ENCODE measurements around the gene SMPDL3B. TPM values are rescaled to one million over a fixed set of nuclear protein-coding genes. Genes with fewer than 3 reads are reported as not detected.
A peak's percentile ranks its signal among the peaks of the same experiment; 100 is the strongest.

SMPDL3B gene
- total RNA-seq (0.32 TPM), polyA plus RNA-seq (under 1 TPM in 2 of 4 donors, not detected in 2; 0.24 to 0.50 TPM)

GRCh38 chr1:27934818-27935549 lies at the start of gene SMPDL3B:
SMPDL3B (plus strand) TSS chr1:27935000; CDS start chr1:27935184, 184 bp downstream.
- H3K36me3 Mint-ChIP-seq = no peaks in the 10 kb centered on the region
- no peaks in the 10 kb centered on the region for H3K36me3 ChIP-seq (ENCODE audit: control insufficient read depth, insufficient read depth, low read length)
- H3K9me3 Mint-ChIP-seq = peaks cover 0 to 2% (median 0%) of the 10 kb centered on the region in 7 donors
- peaks cover 5% of the 10 kb centered on the region for H3K27me3 ChIP-seq (ENCODE audit: control insufficient read depth, insufficient read depth, low read length)
- peaks cover 11% of the 10 kb centered on the region for H3K4me1 ChIP-seq (ENCODE audit: control insufficient read depth, insufficient read depth, low read length, poor library complexity, severe bottlenecking)
- peaks cover 0 to 19% (median 9%) of the 10 kb centered on the region in 4 donors for H3K4me1 Mint-ChIP-seq
- ATAC-seq (ENCODE audit: low read depth in 2 of 2) (no peak), DNase-seq (no peak)
- peaks cover 37% of the 10 kb centered on the region for H3K27me3 Mint-ChIP-seq
- H3K9me3 ChIP-seq (ENCODE audit: control insufficient read depth in 2 of 2, low read length in 2 of 2) = no peaks in the 10 kb centered on the region
- no peak within 1 kb of the TSS for H3K4me3 ChIP-seq (ENCODE audit: low read depth, low read length)
- peak within 1 kb of the TSS in 3 of 4 donors; percentile 16 to 49 (median 43) for H3K4me3 Mint-ChIP-seq
- peak within 1 kb of the TSS in 2 of 3 donors; percentile 2 to 70 for H3K27ac Mint-ChIP-seq
- no peak within 1 kb of the TSS for H3K27ac ChIP-seq (ENCODE audit: insufficient read depth, low read length, poor library complexity, severe bottlenecking)

GRCh38 chr1:27885114-27885528 lies 49.7 kb upstream of the SMPDL3B start:
- no peaks in the 10 kb centered on the region for H3K27me3 ChIP-seq (ENCODE audit: control insufficient read depth, insufficient read depth, low read length)

GRCh38 chr1:27885621-27886352 lies 49.0 kb upstream of the SMPDL3B start:
- peaks cover 6 to 70% (median 35%) of the 10 kb centered on the region in 4 donors for H3K4me1 Mint-ChIP-seq
- H3K36me3 ChIP-seq (ENCODE audit: control insufficient read depth, insufficient read depth, low read length) = peaks cover 67% of the 10 kb centered on the region
- ATAC-seq (ENCODE audit: low read depth in 2 of 2) (no peak), DNase-seq (no peak)
- H3K27ac Mint-ChIP-seq = peak overlapping the region; percentile 93 to 97 (median 96)
- H3K9me3 ChIP-seq (ENCODE audit: control insufficient read depth in 2 of 2, low read length in 2 of 2) = no peaks in the 10 kb centered on the region
- H3K27me3 Mint-ChIP-seq = no peaks in the 10 kb centered on the region
- peaks cover 46% of the 10 kb centered on the region for H3K36me3 Mint-ChIP-seq
- H3K9me3 Mint-ChIP-seq = peaks cover 0 to 2% (median 0%) of the 10 kb centered on the region in 7 donors
- H3K27me3 ChIP-seq (ENCODE audit: control insufficient read depth, insufficient read depth, low read length) = no peaks in the 10 kb centered on the region
- no peak overlapping the region for H3K4me3 ChIP-seq (ENCODE audit: low read depth, low read length)
- peak overlapping the region; percentile 48 for H3K27ac ChIP-seq (ENCODE audit: insufficient read depth, low read length, poor library complexity, severe bottlenecking)
- peaks cover 37% of the 10 kb centered on the region for H3K4me1 ChIP-seq (ENCODE audit: control insufficient read depth, insufficient read depth, low read length, poor library complexity, severe bottlenecking)
- no peak overlapping the region for H3K4me3 Mint-ChIP-seq

More at GRCh38 chr1:27885114-27885528, 49.7 kb upstream of the SMPDL3B start:
- peaks cover 37% of the 10 kb centered on the region for H3K4me1 ChIP-seq (ENCODE audit: control insufficient read depth, insufficient read depth, low read length, poor library complexity, severe bottlenecking)
- H3K9me3 Mint-ChIP-seq = peaks cover 0 to 2% (median 0%) of the 10 kb centered on the region in 7 donors
- H3K27ac Mint-ChIP-seq = peak overlapping the region; percentile 46 to 96 (median 91)
- peaks cover 6 to 64% (median 32%) of the 10 kb centered on the region in 4 donors for H3K4me1 Mint-ChIP-seq
- DNase-seq (no peak), ATAC-seq (ENCODE audit: low read depth in 2 of 2) (no peak)
- no peak overlapping the region for H3K27ac ChIP-seq (ENCODE audit: insufficient read depth, low read length, poor library complexity, severe bottlenecking)
- peaks cover 42% of the 10 kb centered on the region for H3K36me3 Mint-ChIP-seq
- no peaks in the 10 kb centered on the region for H3K9me3 ChIP-seq (ENCODE audit: control insufficient read depth in 2 of 2, low read length in 2 of 2)
- H3K4me3 Mint-ChIP-seq = peak overlapping the region in 1 of 4 donors; percentile 47
- H3K36me3 ChIP-seq (ENCODE audit: control insufficient read depth, insufficient read depth, low read length) = peaks cover 66% of the 10 kb centered on the region
- H3K4me3 ChIP-seq (ENCODE audit: low read depth, low read length) = no peak overlapping the region
- no peaks in the 10 kb centered on the region for H3K27me3 Mint-ChIP-seq

- Histone ChIP-seq H3K27ac (ENCODE audit: insufficient read depth, low read length, poor library complexity, severe bottlenecking) (peak overlapping the region; percentile 48), H3K36me3 (ENCODE audit: control insufficient read depth, insufficient read depth, low read length) (peaks cover 70% of the 10 kb centered on the region), H3K4me3 (ENCODE audit: low read depth, low read length) (peak overlapping the region; percentile 64), H3K4me1 (ENCODE audit: control insufficient read depth, insufficient read depth, low read length, poor library complexity, severe bottlenecking) (peaks cover 42% of the 10 kb centered on the region), H3K9me3 (ENCODE audit: control insufficient read depth in 2 of 2, low read length in 2 of 2) (no peaks in the 10 kb centered on the region), H3K27me3 (ENCODE audit: control insufficient read depth, insufficient read depth, low read length) (no peaks in the 10 kb centered on the region)
- Mint-ChIP-seq H3K27me3 (no peaks in the 10 kb centered on the region), H3K4me1 (peaks cover 6 to 74% (median 38%) of the 10 kb centered on the region in 4 donors), H3K36me3 (peaks cover 48% of the 10 kb centered on the region), H3K27ac (peak overlapping the region; percentile 93 to 97 (median 96)), H3K4me3 (peak overlapping the region in 3 of 4 donors; percentile 38 to 84 (median 77)), H3K9me3 (peaks cover 0 to 2% (median 0%) of the 10 kb centered on the region in 7 donors)
- no peak for DNase-seq
- no peak for ATAC-seq (ENCODE audit: low read depth in 2 of 2)
These were observed 48.5 kb upstream of the SMPDL3B start for GRCh38 chr1:27886353-27886679.

- Histone ChIP-seq H3K4me3 (ENCODE audit: low read depth, low read length) (peak overlapping the region; percentile 64), H3K27ac (ENCODE audit: insufficient read depth, low read length, poor library complexity, severe bottlenecking) (peak overlapping the region; percentile 48), H3K4me1 (ENCODE audit: control insufficient read depth, insufficient read depth, low read length, poor library complexity, severe bottlenecking) (peaks cover 46% of the 10 kb centered on the region), H3K27me3 (ENCODE audit: control insufficient read depth, insufficient read depth, low read length) (no peaks in the 10 kb centered on the region), H3K9me3 (ENCODE audit: control insufficient read depth in 2 of 2, low read length in 2 of 2) (no peaks in the 10 kb centered on the region), H3K36me3 (ENCODE audit: control insufficient read depth, insufficient read depth, low read length) (peaks cover 73% of the 10 kb centered on the region)
- Mint-ChIP-seq H3K27ac (peak overlapping the region; percentile 93 to 97 (median 96)), H3K27me3 (no peaks in the 10 kb centered on the region), H3K4me3 (peak overlapping the region; percentile 30 to 85 (median 80)), H3K4me1 (peaks cover 6 to 77% (median 40%) of the 10 kb centered on the region in 4 donors), H3K9me3 (peaks cover 0 to 2% (median 0%) of the 10 kb centered on the region in 7 donors), H3K36me3 (peaks cover 52% of the 10 kb centered on the region)
- DNase-seq (no peak), ATAC-seq (ENCODE audit: low read depth in 2 of 2) (no peak)
These were observed 48.1 kb upstream of the SMPDL3B start for GRCh38 chr1:27886744-27887143.

- no peaks in the 10 kb centered on the region for H3K9me3 ChIP-seq (ENCODE audit: control insufficient read depth in 2 of 2, low read length in 2 of 2)
- H3K4me3 Mint-ChIP-seq = peak overlapping the region; percentile 30 to 85 (median 80)
- peaks cover 73% of the 10 kb centered on the region for H3K36me3 ChIP-seq (ENCODE audit: control insufficient read depth, insufficient read depth, low read length)
- peaks cover 6 to 83% (median 42%) of the 10 kb centered on the region in 4 donors for H3K4me1 Mint-ChIP-seq
- peaks cover 0 to 2% (median 0%) of the 10 kb centered on the region in 7 donors for H3K9me3 Mint-ChIP-seq
- peaks cover 57% of the 10 kb centered on the region for H3K36me3 Mint-ChIP-seq
- H3K27ac Mint-ChIP-seq = peak overlapping the region; percentile 93 to 97 (median 96)
- no peaks in the 10 kb centered on the region for H3K27me3 ChIP-seq (ENCODE audit: control insufficient read depth, insufficient read depth, low read length)
- H3K4me3 ChIP-seq (ENCODE audit: low read depth, low read length) = peak overlapping the region; percentile 64
- peak; percentile 85 to 86 for ATAC-seq (ENCODE audit: low read depth in 2 of 2)
- peak overlapping the region; percentile 48 for H3K27ac ChIP-seq (ENCODE audit: insufficient read depth, low read length, poor library complexity, severe bottlenecking)
- no peaks in the 10 kb centered on the region for H3K27me3 Mint-ChIP-seq
- peak in 2 of 3 donors; percentile 57 to 90 for DNase-seq
- peaks cover 51% of the 10 kb centered on the region for H3K4me1 ChIP-seq (ENCODE audit: control insufficient read depth, insufficient read depth, low read length, poor library complexity, severe bottlenecking)
These were observed 47.4 kb upstream of the SMPDL3B start for GRCh38 chr1:27887215-27888021.

GRCh38 chr1:27889506-27889905 lies 45.3 kb upstream of the SMPDL3B start:
- DNase-seq (no peak), ATAC-seq (ENCODE audit: low read depth in 2 of 2) (no peak)
- Histone ChIP-seq H3K9me3 (ENCODE audit: control insufficient read depth in 2 of 2, low read length in 2 of 2) (no peaks in the 10 kb centered on the region), H3K4me1 (ENCODE audit: control insufficient read depth, insufficient read depth, low read length, poor library complexity, severe bottlenecking) (peaks cover 53% of the 10 kb centered on the region), H3K4me3 (ENCODE audit: low read depth, low read length) (no peak overlapping the region), H3K36me3 (ENCODE audit: control insufficient read depth, insufficient read depth, low read length) (peaks cover 73% of the 10 kb centered on the region), H3K27ac (ENCODE audit: insufficient read depth, low read length, poor library complexity, severe bottlenecking) (no peak overlapping the region), H3K27me3 (ENCODE audit: control insufficient read depth, insufficient read depth, low read length) (no peaks in the 10 kb centered on the region)
- Mint-ChIP-seq H3K27ac (peak overlapping the region; percentile 73 to 96 (median 92)), H3K36me3 (peaks cover 52% of the 10 kb centered on the region), H3K27me3 (no peaks in the 10 kb centered on the region), H3K4me1 (peaks cover 6 to 70% (median 42%) of the 10 kb centered on the region in 4 donors), H3K4me3 (peak overlapping the region in 1 of 4 donors; percentile 10), H3K9me3 (peaks cover 0 to 2% (median 0%) of the 10 kb centered on the region in 7 donors)

All from CD4-positive, CD25-positive, alpha-beta regulatory T cell (primary cell).